H1 (cell line): ENCODE data around the gene VMA21. TPM values are rescaled to one million over a fixed set of nuclear protein-coding genes. Genes with fewer than 3 reads are reported as not detected.

Experiments
- CTCF ChIA-PET: fragments of 300-600 bp; sonication (Branson Sonifier 250); formaldehyde crosslinking; loops from one replicate; lab custom pipeline; 2021; ENCODE audit not compliant: partially characterized antibody; lab: Charles Lee
- POLR2A ChIA-PET: fragments of 300-600 bp; sonication (Branson Sonifier 250); formaldehyde crosslinking; loops from one replicate; lab custom pipeline; 2021; ENCODE audit warnings: inconsistent platforms; ENCODE audit not compliant: partially characterized antibody; lab: Charles Lee
- DNase-seq, 2 experiments: peaks; one replicate each; pipeline versions ENCODE4 v3.0.0 to v3.0.0-alpha.2; 2010 to 2022; ENCODE audit warnings: low spot score in 2 of 2, low read depth in 1 of 2, mixed read lengths in 1 of 2
- FAIRE-seq: peaks from 2 replicates; lab custom pipeline; 2011; peaks lifted over from hg19 to GRCh38; lab: Jason Lieb, UNC
- H2AFZ ChIP-seq: 2 replicates; pipeline ENCODE4 v1.8.1; 2012; ENCODE audit warnings: low read length, inconsistent platforms
- H2AK5ac ChIP-seq: 2 replicates; pipeline ENCODE4 v1.6.1; 2013; ENCODE audit warnings: low read depth, low read length
- H2BK120ac ChIP-seq: replicated peaks from 2 replicates; pipeline ENCODE3; 2013; ENCODE audit warnings: low read depth, low read length, inconsistent platforms
- H2BK12ac ChIP-seq: 2 replicates; pipeline ENCODE4 v1.6.1; 2013; ENCODE audit warnings: low read depth, low read length
- H2BK15ac ChIP-seq: 2 replicates; pipeline ENCODE4 v1.6.1; 2013; ENCODE audit warnings: low read length
- H2BK20ac ChIP-seq: 2 replicates; pipeline ENCODE4 v1.6.1; 2013; ENCODE audit warnings: low read length
- H2BK5ac ChIP-seq: 2 replicates; pipeline ENCODE4 v1.6.1; 2013; ENCODE audit warnings: low read depth, low read length
- H3K14ac ChIP-seq: 2 replicates; pipeline ENCODE4 v1.6.1; 2013; ENCODE audit warnings: inconsistent platforms; ENCODE audit not compliant: insufficient read length
- H3K18ac ChIP-seq: 2 replicates; pipeline ENCODE4 v1.6.1; 2013; ENCODE audit warnings: low read length; ENCODE audit errors: extremely low read depth
- H3K23ac ChIP-seq: 2 replicates; pipeline ENCODE4 v1.6.1; 2013; ENCODE audit warnings: inconsistent platforms; ENCODE audit not compliant: insufficient read length
- H3K23me2 ChIP-seq: 2 replicates; pipeline ENCODE4 v1.6.1; 2013; ENCODE audit warnings: low read depth, low read length
- H3K27ac ChIP-seq: 2 replicates; pipeline ENCODE4 v1.6.1; 2011; ENCODE audit warnings: low read depth, low read length, inconsistent platforms
- H3K27me3 ChIP-seq, 4 experiments: replicated peaks in 1 of 4; 1 replicate in 1 of 4; 2 replicates in 3 of 4; pipeline versions ENCODE4 v1.6.1 to v1.8.1; 2011 to 2013; ENCODE audit warnings: low read length in 3 of 4, mild to moderate bottlenecking in 3 of 4, inconsistent platforms in 2 of 4, mixed read lengths in 2 of 4, moderate library complexity in 1 of 4; ENCODE audit not compliant: control insufficient read depth in 3 of 4, insufficient read depth in 3 of 4; ENCODE audit errors: extremely low read depth in 1 of 4
- H3K36me3 ChIP-seq, 4 experiments: 2 replicates each; pipeline versions ENCODE4 v1.6.1 to v1.8.1; 2011 to 2013; ENCODE audit warnings: mild to moderate bottlenecking in 4 of 4, low read length in 3 of 4, moderate library complexity in 2 of 4, control low read depth in 1 of 4, inconsistent platforms in 1 of 4; ENCODE audit not compliant: insufficient read depth in 4 of 4, control insufficient read depth in 2 of 4
- H3K4ac ChIP-seq: replicated peaks from 2 replicates; pipeline ENCODE3; 2013; ENCODE audit warnings: low read length, low read depth, mixed read lengths, inconsistent platforms; ENCODE audit not compliant: insufficient read length
- H3K4me1 ChIP-seq, 4 experiments: replicated peaks in 1 of 4; 1 replicate in 1 of 4; 2 replicates in 3 of 4; pipeline versions ENCODE4 v1.6.1 to v1.8.1; 2011 to 2013; ENCODE audit warnings: low read length in 3 of 4, inconsistent platforms in 2 of 4, mixed read lengths in 1 of 4; ENCODE audit not compliant: insufficient read depth in 4 of 4, control insufficient read depth in 3 of 4
- H3K4me2 ChIP-seq, 2 experiments: 2 replicates each; pipeline versions ENCODE4 v1.6.1 to v1.8.1; 2011 to 2013; ENCODE audit warnings: low read depth in 2 of 2, low read length in 2 of 2, control low read depth in 1 of 2, inconsistent platforms in 1 of 2, mild to moderate bottlenecking in 1 of 2; ENCODE audit not compliant: insufficient read depth in 1 of 2
- H3K4me3 ChIP-seq, 4 experiments: fragments of 200-600, 300-600 bp in 1 of 4; sonication (generic), shearing (Covaris generic), sonication (Bioruptor Twin) in 1 of 4; 2 replicates each; pipeline versions ENCODE4 v1.5.1 to v1.8.1; 2011 to 2016; ENCODE audit warnings: low read length in 4 of 4, low read depth in 3 of 4, control low read depth in 2 of 4, inconsistent platforms in 2 of 4, mild to moderate bottlenecking in 2 of 4, mixed read lengths in 1 of 4, moderate library complexity in 1 of 4; ENCODE audit not compliant: insufficient read depth in 2 of 4; ENCODE audit errors: extremely low read depth in 1 of 4
- H3K56ac ChIP-seq: replicated peaks from 2 replicates; pipeline ENCODE3; 2013; ENCODE audit warnings: low read depth, mild to moderate bottlenecking, mixed read lengths, low read length, inconsistent platforms; ENCODE audit not compliant: insufficient read length
- H3K79me1 ChIP-seq: 2 replicates; pipeline ENCODE4 v1.6.1; 2013; ENCODE audit warnings: low read depth, low read length, control low read depth
- H3K79me2 ChIP-seq, 2 experiments: 2 replicates each; pipeline versions ENCODE4 v1.6.1 to v1.8.1; 2012 to 2013; ENCODE audit warnings: low read length in 2 of 2, mild to moderate bottlenecking in 2 of 2, inconsistent platforms in 1 of 2; ENCODE audit not compliant: insufficient read depth in 2 of 2, control insufficient read depth in 1 of 2
- H3K9ac ChIP-seq, 4 experiments: replicated peaks in 1 of 4; 1 replicate in 1 of 4; 2 replicates in 3 of 4; pipeline versions ENCODE4 v1.6.1 to v1.8.1; 2011 to 2013; ENCODE audit warnings: low read depth in 3 of 4, low read length in 3 of 4, control low read depth in 2 of 4, mild to moderate bottlenecking in 2 of 4, moderate library complexity in 2 of 4, inconsistent platforms in 1 of 4; ENCODE audit errors: extremely low read depth in 1 of 4
- H3K9me3 ChIP-seq, 2 experiments: 2 replicates each; pipeline versions ENCODE4 v1.6.1 to v1.8.1; 2012 to 2013; ENCODE audit warnings: mild to moderate bottlenecking in 2 of 2, moderate library complexity in 2 of 2, control low read depth in 1 of 2, inconsistent platforms in 1 of 2, low read depth in 1 of 2, low read length in 1 of 2, mixed read lengths in 1 of 2; ENCODE audit not compliant: insufficient read depth in 2 of 2
- H4K20me1 ChIP-seq, 2 experiments: replicated peaks in 1 of 2; 2 replicates each; pipeline versions ENCODE3 to v1.8.1; 2011 to 2013; ENCODE audit warnings: inconsistent platforms in 2 of 2, low read length in 2 of 2, mild to moderate bottlenecking in 1 of 2; ENCODE audit not compliant: insufficient read depth in 2 of 2, control insufficient read depth in 1 of 2
- H4K5ac ChIP-seq: 2 replicates; pipeline ENCODE4 v1.6.1; 2013; ENCODE audit warnings: low read length, low read depth, mixed read lengths, inconsistent platforms; ENCODE audit not compliant: insufficient read length
- H4K8ac ChIP-seq: 2 replicates; pipeline ENCODE4 v1.8.0; 2013; ENCODE audit warnings: mild to moderate bottlenecking, moderate library complexity, low read length, inconsistent platforms; ENCODE audit not compliant: insufficient read depth; ENCODE audit errors: extremely low read depth
- H4K91ac ChIP-seq: replicated peaks from 2 replicates; pipeline ENCODE3; 2013; ENCODE audit warnings: low read length, mixed read lengths, inconsistent platforms; ENCODE audit not compliant: insufficient read length
- BRCA1 ChIP-seq: IDR thresholded peaks from 2 replicates; pipeline ENCODE4 v1.6.1; 2012; ENCODE audit warnings: low read depth, low read length, improper control_type of control experiment
- CBX5 ChIP-seq: fragments of 300-800, 300-1000 bp; sonication (generic); IDR thresholded peaks from 2 replicates; pipeline ENCODE4 v1.7.1; 2016; ENCODE audit warnings: antibody characterized with exemption, low read length, low read depth
- CEBPB ChIP-seq: IDR thresholded peaks from 2 replicates; pipeline ENCODE4 v1.6.1; 2012; ENCODE audit warnings: low read depth, low read length
- CHD1 ChIP-seq: IDR thresholded peaks from 2 replicates; pipeline ENCODE4 v1.6.1; 2012; ENCODE audit warnings: low read depth, low read length, improper control_type of control experiment
- CHD2 ChIP-seq: IDR thresholded peaks from 2 replicates; pipeline ENCODE4 v1.6.1; 2012; ENCODE audit warnings: low read length, improper control_type of control experiment
- GABPA ChIP-seq: IDR thresholded peaks from 2 replicates; pipeline ENCODE4 v1.6.1; 2011; ENCODE audit warnings: mild to moderate bottlenecking, low read length, moderate library complexity, borderline replicate concordance; ENCODE audit not compliant: insufficient read depth
- JUND ChIP-seq: IDR thresholded peaks from 2 replicates; pipeline ENCODE4 v1.6.1; 2011; ENCODE audit warnings: mild to moderate bottlenecking, improper control_type of control experiment, low read length
- MAFK ChIP-seq: IDR thresholded peaks from 2 replicates; pipeline ENCODE4 v1.6.1; 2012; ENCODE audit warnings: low read depth, mild to moderate bottlenecking, improper control_type of control experiment, low read length
- PHF8 ChIP-seq: fragments of 200-600 bp; sonication (generic); conservative IDR thresholded peaks from 2 replicates; pipeline ENCODE4 v1.7.1; 2012; ENCODE audit warnings: low read depth, mild to moderate bottlenecking, inconsistent platforms, low read length, moderate library complexity
- POU5F1 ChIP-seq: IDR thresholded peaks from 2 replicates; pipeline ENCODE4 v1.6.1; 2011; ENCODE audit warnings: low read depth, mild to moderate bottlenecking, low read length, moderate library complexity
- SRF ChIP-seq: IDR thresholded peaks from 2 replicates; pipeline ENCODE4 v1.6.1; 2011; ENCODE audit warnings: mild to moderate bottlenecking, low read depth, low read length, moderate library complexity
- TCF12 ChIP-seq: IDR thresholded peaks from 2 replicates; pipeline ENCODE4 v1.6.1; 2011; ENCODE audit warnings: low read depth, mild to moderate bottlenecking, low read length
- WGBS, 2 experiments: shearing (Covaris generic) in 1 of 2; methylation state at CpG; one replicate each; pipeline versions ENCODE4 v1.1.6 to v1.1.7; 2013 to 2015; ENCODE audit warnings: low lambda C conversion rate in 2 of 2, mixed read lengths in 2 of 2, inconsistent platforms in 1 of 2, low coverage in 1 of 2, missing lambda C conversion rate in 1 of 2; ENCODE audit not compliant: insufficient replicate concordance in 2 of 2, insufficient coverage in 1 of 2, insufficient read length in 1 of 2; ENCODE audit errors: extremely low coverage in 1 of 2, missing lambda C conversion rate in 1 of 2; 5-methylcytosine and 5-hydroxymethylcytosine counted together
- polyA plus RNA-seq, 7 experiments: library from polyadenylated mRNA; depleted of rRNA in 3 of 7; stranded (reverse) in 5 of 7; unstranded in 2 of 7; fragments of >200 nt in 5 of 7; fragments of 200-250 nt in 2 of 7; gene quantifications; 1 replicate in 5 of 7; 2 replicates in 1 of 7; 4 replicates in 1 of 7; pipeline versions ENCODE4 v1.2.1 to v1.2.3, GENCODE V29; 2011 to 2013; ENCODE audit warnings: missing spikeins in 2 of 7, mixed read lengths in 2 of 7
- total RNA-seq: library from RNA; stranded (reverse); fragmentation: NEBNext Ultra II Directional; extraction: Animal tissue kit (Norgen Biotek cat#: 25700); gene quantifications from 2 replicates; pipeline ENCODE4 v1.2.1, GENCODE V29; 2021
- TF ChIP-seq, protein P1 (sequence below): IDR thresholded peaks from 2 replicates; pipeline ENCODE4 v1.6.1; 2011; ENCODE audit warnings: low read length, improper control_type of control experiment

The VMA21 gene
- total and polyA plus RNA-seq, 2 of the 8 experiments (the other 6 are each of a cell fraction or from before 2014, with no cell fraction given): 25.8 to 65.4 TPM

DNA sequence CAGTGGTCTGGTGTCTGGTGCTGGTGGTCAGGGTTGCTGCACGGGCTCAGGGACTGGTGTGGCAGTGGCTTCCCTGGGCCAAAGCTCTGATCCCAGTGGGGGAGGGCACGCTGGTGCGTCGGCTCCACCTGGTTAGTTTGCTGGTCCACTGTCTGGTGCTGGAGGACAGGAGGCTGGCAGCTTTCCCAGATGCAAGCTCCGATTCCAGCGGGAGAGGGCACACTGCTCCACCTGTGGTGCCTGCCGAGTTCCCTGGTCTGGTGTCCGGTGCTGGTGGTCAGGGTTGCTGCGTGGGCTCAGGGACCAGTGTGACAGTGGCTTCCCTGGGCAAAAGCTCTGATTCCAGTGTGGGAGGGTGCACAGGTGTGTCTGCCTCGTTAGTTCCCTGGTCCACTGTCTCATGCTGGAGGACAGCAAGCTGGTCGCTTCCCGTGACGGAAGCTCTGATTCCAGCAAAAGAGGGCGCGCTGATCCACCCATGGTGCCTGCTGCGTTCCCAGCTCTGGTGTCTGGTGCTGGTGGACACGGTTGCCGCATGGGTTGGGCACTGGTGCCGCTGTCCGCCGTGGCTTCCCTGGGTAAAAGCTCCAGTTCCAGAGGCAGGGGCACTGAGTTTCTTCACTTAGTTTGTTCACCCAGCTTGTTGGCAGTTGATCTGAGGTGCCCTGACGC, 5.8 kb downstream of the VMA21 start:
- ChIA-PET POLR2A (interaction anchor here (0.6 kb wide), 1 partner anchor 1306 kb away, joined by 3 read pairs; no protein-coding TSS in a partner anchor), CTCF (interaction anchor here (1.2 to 1.7 kb wide), 3 partner anchors 42 to 227 kb away, joined by 3 read pairs; no protein-coding TSS in a partner anchor)
- Histone ChIP-seq H3K4me1 (no peaks in the 10 kb centered on the region), H2AK5ac (no peak overlapping the region), H3K14ac (no peak overlapping the region), H2AFZ (no peak overlapping the region), H3K79me1 (no peaks in the 10 kb centered on the region), H3K4ac (no peak overlapping the region), H4K5ac (no peak overlapping the region), H3K27me3 (no peaks in the 10 kb centered on the region), H2BK12ac (no peak overlapping the region), H3K9me3 (no peaks in the 10 kb centered on the region), H3K4me2 (no peak overlapping the region), H4K20me1 (peaks cover 3 to 6% of the 10 kb centered on the region in 2 experiments), H3K4me3 (no peak overlapping the region), H4K91ac (no peak overlapping the region), H2BK5ac (no peak overlapping the region), H2BK120ac (no peak overlapping the region), H3K27ac (no peak overlapping the region), H3K36me3 (peaks cover 0 to 9% (median 0%) of the 10 kb centered on the region in 4 experiments; a peak in 1 of 8 replicates), H3K56ac (no peak overlapping the region), H2BK15ac (no peak overlapping the region), H3K23me2 (no peaks in the 10 kb centered on the region; the same call in 1 of the 2 replicates), H3K9ac (no peak overlapping the region), H4K8ac (no peak overlapping the region), H2BK20ac (no peak overlapping the region), H3K18ac (no peak overlapping the region), H3K79me2 (peaks cover 3 to 66% of the 10 kb centered on the region in 2 experiments; a peak in 2 of 4 replicates), H3K23ac (no peak overlapping the region)
- no peak for DNase-seq
- WGBS, 2 experiments: 88% methylated on average over 5 of the region's 22 CpGs; no CpG with 5 or more reads in 1 of the 2 experiments
- FAIRE-seq: no peak
- TF ChIP-seq JUND (no peak), GABPA (no peak), CHD1 (no peak), POU5F1 (no peak), TCF12 (no peak), MAFK (no peak), PHF8 (no peak), CHD2 (no peak), CEBPB (no peak), SRF (no peak), BRCA1 (no peak), CBX5 (no peak)
- TF ChIP-seq, protein P1, sequence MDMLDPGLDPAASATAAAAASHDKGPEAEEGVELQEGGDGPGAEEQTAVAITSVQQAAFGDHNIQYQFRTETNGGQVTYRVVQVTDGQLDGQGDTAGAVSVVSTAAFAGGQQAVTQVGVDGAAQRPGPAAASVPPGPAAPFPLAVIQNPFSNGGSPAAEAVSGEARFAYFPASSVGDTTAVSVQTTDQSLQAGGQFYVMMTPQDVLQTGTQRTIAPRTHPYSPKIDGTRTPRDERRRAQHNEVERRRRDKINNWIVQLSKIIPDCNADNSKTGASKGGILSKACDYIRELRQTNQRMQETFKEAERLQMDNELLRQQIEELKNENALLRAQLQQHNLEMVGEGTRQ: no peak
